GM23338 (cell line): ENCODE data around the gene TOR2A. TPM values are rescaled to one million over a fixed set of nuclear protein-coding genes. Genes with fewer than 3 reads are reported as not detected.

ENCODE experiments used
- ATAC-seq: fragments of 200-7000 bp; cut with Tn5 transposase; 3 replicates; pipeline ENCODE4 v1.9.1; 2020
- DNase-seq: peaks from one replicate; pipeline ENCODE4 v3.0.0-alpha.2; 2015; ENCODE audit warnings: low spot score
- H2AFZ ChIP-seq: fragments of 200-600 bp; sonication (generic); 2 replicates; pipeline ENCODE4 v1.8.0; 2016; ENCODE audit warnings: antibody characterized with exemption, mild to moderate bottlenecking, moderate library complexity
- H3F3A ChIP-seq: fragments of 200-600 bp; sonication (generic); replicated peaks from 2 replicates; pipeline ENCODE4 v1.8.0; 2017; ENCODE audit warnings: antibody characterized with exemption, mixed run types, low read depth
- H3K27ac ChIP-seq: fragments of 200-600 bp; sonication (generic); 2 replicates; pipeline ENCODE4 v1.6.1; 2016; ENCODE audit warnings: low read depth
- H3K27me3 ChIP-seq: fragments of 200-600 bp; sonication (generic); 2 replicates; pipeline ENCODE4 v1.8.0; 2016; ENCODE audit warnings: mild to moderate bottlenecking, mixed run types, moderate library complexity; ENCODE audit not compliant: insufficient read depth
- H3K36me3 ChIP-seq: fragments of 200-600 bp; sonication (generic); 2 replicates; pipeline ENCODE4 v1.8.0; 2016; ENCODE audit warnings: mild to moderate bottlenecking; ENCODE audit not compliant: insufficient read depth
- H3K4me1 ChIP-seq: fragments of 200-600 bp; sonication (generic); 2 replicates; pipeline ENCODE4 v1.8.0; 2016; ENCODE audit warnings: mild to moderate bottlenecking, moderate library complexity; ENCODE audit not compliant: insufficient read depth
- H3K4me2 ChIP-seq: fragments of 200-600 bp; sonication (generic); 2 replicates; pipeline ENCODE4 v1.7.1; 2017; ENCODE audit warnings: mixed run types
- H3K4me3 ChIP-seq: fragments of 200-600 bp; sonication (generic); 2 replicates; pipeline ENCODE4 v1.6.1; 2016; ENCODE audit warnings: mixed run types
- H3K79me2 ChIP-seq: fragments of 200-600 bp; sonication (generic); replicated peaks from 2 replicates; pipeline ENCODE4 v1.8.0; 2017; ENCODE audit warnings: mild to moderate bottlenecking; ENCODE audit not compliant: insufficient read depth
- H3K9me2 ChIP-seq: fragments of 200-600 bp; sonication (generic); 2 replicates; pipeline ENCODE4 v1.8.0; 2017; ENCODE audit not compliant: insufficient read depth
- H4K20me1 ChIP-seq: fragments of 200-600 bp; sonication (generic); replicated peaks from 2 replicates; pipeline ENCODE4 v1.8.0; 2017; ENCODE audit warnings: mild to moderate bottlenecking; ENCODE audit not compliant: insufficient read depth
- H3K27ac Mint-ChIP-seq: 2 replicates; pipeline ENCODE4 v1.8.0; 2020; ENCODE audit warnings: inconsistent platforms, mild to moderate bottlenecking, moderate library complexity, mixed read lengths
- H3K27me3 Mint-ChIP-seq: 3 replicates; pipeline ENCODE4 v1.8.0; 2022; ENCODE audit warnings: low read depth, mild to moderate bottlenecking, moderate library complexity, mixed read lengths, inconsistent platforms; ENCODE audit not compliant: insufficient read depth, poor library complexity
- H3K36me3 Mint-ChIP-seq: 3 replicates; pipeline ENCODE4 v1.8.0; 2021; ENCODE audit warnings: low read depth, mild to moderate bottlenecking, inconsistent platforms, moderate library complexity, mixed read lengths
- H3K4me1 Mint-ChIP-seq: 3 replicates; pipeline ENCODE4 v1.8.0; 2020; ENCODE audit warnings: mild to moderate bottlenecking, inconsistent platforms, mixed read lengths
- H3K4me3 Mint-ChIP-seq: 3 replicates; pipeline ENCODE4 v1.8.0; 2021; ENCODE audit warnings: moderate library complexity, mild to moderate bottlenecking, inconsistent platforms, mixed read lengths
- H3K9me3 Mint-ChIP-seq: 3 replicates; pipeline ENCODE4 v1.8.0; 2020; ENCODE audit warnings: moderate library complexity, mild to moderate bottlenecking, inconsistent platforms, mixed read lengths
- CREB1 ChIP-seq: fragments of 250-450 bp; sonication (Bioruptor Pico); IDR thresholded peaks from 2 replicates; pipeline ENCODE4 v1.5.0; 2020; ENCODE audit warnings: low read depth, mild to moderate bottlenecking, moderate library complexity
- EZH2 ChIP-seq: fragments of 200-600 bp; sonication (generic); IDR thresholded peaks from one replicate; pipeline ENCODE4 v1.8.0; 2017; ENCODE audit warnings: antibody characterized with exemption, mild to moderate bottlenecking, low read depth; ENCODE audit not compliant: unreplicated experiment
- EZH2phosphoT487 ChIP-seq: fragments of 200-600 bp; sonication (generic); IDR thresholded peaks from one replicate; pipeline ENCODE4 v1.8.1; 2018; ENCODE audit warnings: antibody characterized with exemption; ENCODE audit not compliant: unreplicated experiment
- JUNB ChIP-seq: IDR thresholded peaks from one replicate; pipeline ENCODE4 v1.6.1; 2016; ENCODE audit warnings: antibody characterized with exemption; ENCODE audit not compliant: unreplicated experiment
- NANOG ChIP-seq: IDR thresholded peaks from 2 replicates; pipeline ENCODE4 v1.6.1; 2016; ENCODE audit warnings: antibody characterized with exemption, borderline replicate concordance
- POLR2AphosphoS5 ChIP-seq: IDR thresholded peaks from 2 replicates; pipeline ENCODE4 v1.6.1; 2016; ENCODE audit warnings: antibody characterized with exemption, low read depth
- STAT1 ChIP-seq: IDR thresholded peaks from one replicate; pipeline ENCODE4 v1.6.1; 2016; ENCODE audit warnings: antibody characterized with exemption; ENCODE audit not compliant: unreplicated experiment
- ZNF114 ChIP-seq: fragments of 250-450 bp; sonication (Bioruptor Pico); IDR thresholded peaks from 2 replicates; pipeline ENCODE4 v1.5.0; 2020; ENCODE audit warnings: mild to moderate bottlenecking, moderate library complexity
- ZNF331 ChIP-seq: fragments of 250-450 bp; sonication (Bioruptor Pico); IDR thresholded peaks from 2 replicates; pipeline ENCODE4 v1.5.0; 2020; ENCODE audit warnings: low read depth, mild to moderate bottlenecking, moderate library complexity
- polyA plus RNA-seq: library from polyadenylated mRNA; unstranded; fragments of >200 nt; fragmentation: Nextera tagmentation; extraction: Ambion mirVana; gene quantifications from 2 replicates; pipeline ENCODE4 v1.2.1, GENCODE V29; 2016
- total RNA-seq: library from RNA; depleted of rRNA; stranded (reverse); fragments of >200 nt; shearing (Covaris generic); gene quantifications from 2 replicates; pipeline ENCODE4 v1.2.3, GENCODE V29; 2014
- TF ChIP-seq, protein P1 (sequence below): fragments of 250-450 bp; sonication (Bioruptor Pico); IDR thresholded peaks from 2 replicates; pipeline ENCODE4 v1.5.0; 2020; ENCODE audit warnings: mild to moderate bottlenecking, moderate library complexity
- TF ChIP-seq, protein P2 (sequence below): IDR thresholded peaks from 2 replicates; pipeline ENCODE4 v1.6.1; 2016; ENCODE audit warnings: antibody characterized with exemption
- TF ChIP-seq, protein P3 (sequence below), 2 experiments: fragments of 200-600 bp in 1 of 2; sonication (generic) in 1 of 2; conservative IDR thresholded peaks; 2 replicates each; pipeline versions ENCODE4 v1.5.1 to v1.6.1; 2016 to 2017; ENCODE audit warnings: antibody characterized with exemption in 2 of 2, low read depth in 2 of 2, mild to moderate bottlenecking in 2 of 2, moderate library complexity in 1 of 2
- TF ChIP-seq, protein P4 (sequence below): IDR thresholded peaks from one replicate; pipeline ENCODE4 v1.6.1; 2018; ENCODE audit warnings: antibody characterized with exemption; ENCODE audit not compliant: unreplicated experiment

The TOR2A gene
- total and polyA plus RNA-seq, 2 experiments from 2014 or later: 14.4 to 23.5 TPM

DNA sequence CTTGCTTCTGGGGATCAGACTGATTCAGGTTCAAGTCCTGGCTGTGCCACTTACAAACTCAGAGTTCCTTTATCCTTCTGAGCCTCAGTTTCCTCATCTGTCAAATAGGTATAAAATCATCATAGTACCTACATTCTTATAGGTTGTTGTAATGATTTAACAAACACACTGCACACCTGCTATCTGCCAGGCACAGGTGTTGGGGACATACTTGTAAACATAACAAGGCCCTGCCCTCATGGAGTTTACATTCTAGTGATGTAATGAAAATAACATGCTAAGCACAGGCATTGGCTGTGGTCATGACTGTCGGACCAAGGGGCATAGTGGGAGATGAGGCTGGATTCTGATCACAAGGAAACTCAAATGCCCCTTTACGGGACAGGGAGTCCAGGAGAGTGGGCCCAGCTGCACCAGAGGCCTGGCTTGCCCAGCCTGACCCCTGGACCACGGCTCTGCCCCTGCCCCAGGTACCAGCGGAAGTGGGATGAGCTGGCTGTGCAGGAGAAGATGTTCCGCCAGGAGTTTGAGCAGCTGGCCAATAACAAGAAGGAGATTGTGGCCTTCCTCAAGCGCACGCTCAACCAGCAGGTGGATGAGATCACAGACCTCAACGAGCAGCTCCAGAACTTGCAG, 26.0 kb downstream of the TOR2A start:
- Mint-ChIP-seq H3K4me1 (peaks cover 31% of the 10 kb centered on the region), H3K27ac (no peak overlapping the region), H3K36me3 (no peaks in the 10 kb centered on the region; the same call in 2 of the 3 replicates), H3K27me3 (peaks cover 11% of the 10 kb centered on the region), H3K4me3 (no peak overlapping the region), H3K9me3 (peaks cover 4% of the 10 kb centered on the region; the same call in 2 of the 3 replicates)
- Histone ChIP-seq H3K79me2 (no peaks in the 10 kb centered on the region), H3K4me3 (no peak overlapping the region), H3F3A (0 out of 2 replicates have a peak, but pooled peaks cover 9% of the 10 kb centered on the region), H2AFZ (no peak overlapping the region), H3K4me1 (peaks cover 15% of the 10 kb centered on the region), H3K27me3 (no peaks in the 10 kb centered on the region), H3K9me2 (no peaks in the 10 kb centered on the region), H3K27ac (no peak overlapping the region), H3K36me3 (no peaks in the 10 kb centered on the region), H3K4me2 (no peak overlapping the region), H4K20me1 (no peaks in the 10 kb centered on the region)
- DNase-seq: no peak
- no peak for ATAC-seq
- TF ChIP-seq, protein P1, sequence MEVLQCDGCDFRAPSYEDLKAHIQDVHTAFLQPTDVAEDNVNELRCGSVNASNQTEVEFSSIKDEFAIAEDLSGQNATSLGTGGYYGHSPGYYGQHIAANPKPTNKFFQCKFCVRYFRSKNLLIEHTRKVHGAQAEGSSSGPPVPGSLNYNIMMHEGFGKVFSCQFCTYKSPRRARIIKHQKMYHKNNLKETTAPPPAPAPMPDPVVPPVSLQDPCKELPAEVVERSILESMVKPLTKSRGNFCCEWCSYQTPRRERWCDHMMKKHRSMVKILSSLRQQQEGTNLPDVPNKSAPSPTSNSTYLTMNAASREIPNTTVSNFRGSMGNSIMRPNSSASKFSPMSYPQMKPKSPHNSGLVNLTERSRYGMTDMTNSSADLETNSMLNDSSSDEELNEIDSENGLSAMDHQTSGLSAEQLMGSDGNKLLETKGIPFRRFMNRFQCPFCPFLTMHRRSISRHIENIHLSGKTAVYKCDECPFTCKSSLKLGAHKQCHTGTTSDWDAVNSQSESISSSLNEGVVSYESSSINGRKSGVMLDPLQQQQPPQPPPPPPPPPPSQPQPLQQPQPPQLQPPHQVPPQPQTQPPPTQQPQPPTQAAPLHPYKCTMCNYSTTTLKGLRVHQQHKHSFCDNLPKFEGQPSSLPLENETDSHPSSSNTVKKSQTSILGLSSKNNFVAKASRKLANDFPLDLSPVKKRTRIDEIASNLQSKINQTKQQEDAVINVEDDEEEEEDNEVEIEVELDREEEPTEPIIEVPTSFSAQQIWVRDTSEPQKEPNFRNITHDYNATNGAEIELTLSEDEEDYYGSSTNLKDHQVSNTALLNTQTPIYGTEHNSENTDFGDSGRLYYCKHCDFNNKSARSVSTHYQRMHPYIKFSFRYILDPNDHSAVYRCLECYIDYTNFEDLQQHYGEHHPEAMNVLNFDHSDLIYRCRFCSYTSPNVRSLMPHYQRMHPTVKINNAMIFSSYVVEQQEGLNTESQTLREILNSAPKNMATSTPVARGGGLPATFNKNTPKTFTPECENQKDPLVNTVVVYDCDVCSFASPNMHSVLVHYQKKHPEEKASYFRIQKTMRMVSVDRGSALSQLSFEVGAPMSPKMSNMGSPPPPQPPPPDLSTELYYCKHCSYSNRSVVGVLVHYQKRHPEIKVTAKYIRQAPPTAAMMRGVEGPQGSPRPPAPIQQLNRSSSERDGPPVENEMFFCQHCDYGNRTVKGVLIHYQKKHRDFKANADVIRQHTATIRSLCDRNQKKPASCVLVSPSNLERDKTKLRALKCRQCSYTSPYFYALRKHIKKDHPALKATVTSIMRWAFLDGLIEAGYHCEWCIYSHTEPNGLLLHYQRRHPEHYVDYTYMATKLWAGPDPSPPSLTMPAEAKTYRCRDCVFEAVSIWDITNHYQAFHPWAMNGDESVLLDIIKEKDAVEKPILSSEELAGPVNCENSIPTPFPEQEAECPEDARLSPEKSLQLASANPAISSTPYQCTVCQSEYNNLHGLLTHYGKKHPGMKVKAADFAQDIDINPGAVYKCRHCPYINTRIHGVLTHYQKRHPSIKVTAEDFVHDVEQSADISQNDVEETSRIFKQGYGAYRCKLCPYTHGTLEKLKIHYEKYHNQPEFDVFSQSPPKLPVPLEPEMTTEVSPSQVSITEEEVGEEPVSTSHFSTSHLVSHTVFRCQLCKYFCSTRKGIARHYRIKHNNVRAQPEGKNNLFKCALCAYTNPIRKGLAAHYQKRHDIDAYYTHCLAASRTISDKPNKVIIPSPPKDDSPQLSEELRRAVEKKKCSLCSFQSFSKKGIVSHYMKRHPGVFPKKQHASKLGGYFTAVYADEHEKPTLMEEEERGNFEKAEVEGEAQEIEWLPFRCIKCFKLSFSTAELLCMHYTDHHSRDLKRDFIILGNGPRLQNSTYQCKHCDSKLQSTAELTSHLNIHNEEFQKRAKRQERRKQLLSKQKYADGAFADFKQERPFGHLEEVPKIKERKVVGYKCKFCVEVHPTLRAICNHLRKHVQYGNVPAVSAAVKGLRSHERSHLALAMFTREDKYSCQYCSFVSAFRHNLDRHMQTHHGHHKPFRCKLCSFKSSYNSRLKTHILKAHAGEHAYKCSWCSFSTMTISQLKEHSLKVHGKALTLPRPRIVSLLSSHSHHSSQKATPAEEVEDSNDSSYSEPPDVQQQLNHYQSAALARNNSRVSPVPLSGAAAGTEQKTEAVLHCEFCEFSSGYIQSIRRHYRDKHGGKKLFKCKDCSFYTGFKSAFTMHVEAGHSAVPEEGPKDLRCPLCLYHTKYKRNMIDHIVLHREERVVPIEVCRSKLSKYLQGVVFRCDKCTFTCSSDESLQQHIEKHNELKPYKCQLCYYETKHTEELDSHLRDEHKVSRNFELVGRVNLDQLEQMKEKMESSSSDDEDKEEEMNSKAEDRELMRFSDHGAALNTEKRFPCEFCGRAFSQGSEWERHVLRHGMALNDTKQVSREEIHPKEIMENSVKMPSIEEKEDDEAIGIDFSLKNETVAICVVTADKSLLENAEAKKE (CRISPR knock-in tag): no peak
- TF ChIP-seq NANOG: no peak
- TF ChIP-seq ZNF114 (CRISPR knock-in tag): no peak
- TF ChIP-seq ZNF331 (CRISPR knock-in tag): no peak
- no peak for TF ChIP-seq POLR2AphosphoS5
- TF ChIP-seq STAT1: no peak
- TF ChIP-seq EZH2phosphoT487: no peak
- TF ChIP-seq JUNB: no peak
- TF ChIP-seq, protein P2, sequence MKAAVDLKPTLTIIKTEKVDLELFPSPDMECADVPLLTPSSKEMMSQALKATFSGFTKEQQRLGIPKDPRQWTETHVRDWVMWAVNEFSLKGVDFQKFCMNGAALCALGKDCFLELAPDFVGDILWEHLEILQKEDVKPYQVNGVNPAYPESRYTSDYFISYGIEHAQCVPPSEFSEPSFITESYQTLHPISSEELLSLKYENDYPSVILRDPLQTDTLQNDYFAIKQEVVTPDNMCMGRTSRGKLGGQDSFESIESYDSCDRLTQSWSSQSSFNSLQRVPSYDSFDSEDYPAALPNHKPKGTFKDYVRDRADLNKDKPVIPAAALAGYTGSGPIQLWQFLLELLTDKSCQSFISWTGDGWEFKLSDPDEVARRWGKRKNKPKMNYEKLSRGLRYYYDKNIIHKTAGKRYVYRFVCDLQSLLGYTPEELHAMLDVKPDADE: no peak
- no peak for TF ChIP-seq EZH2
- TF ChIP-seq CREB1: no peak
- TF ChIP-seq, protein P3, sequence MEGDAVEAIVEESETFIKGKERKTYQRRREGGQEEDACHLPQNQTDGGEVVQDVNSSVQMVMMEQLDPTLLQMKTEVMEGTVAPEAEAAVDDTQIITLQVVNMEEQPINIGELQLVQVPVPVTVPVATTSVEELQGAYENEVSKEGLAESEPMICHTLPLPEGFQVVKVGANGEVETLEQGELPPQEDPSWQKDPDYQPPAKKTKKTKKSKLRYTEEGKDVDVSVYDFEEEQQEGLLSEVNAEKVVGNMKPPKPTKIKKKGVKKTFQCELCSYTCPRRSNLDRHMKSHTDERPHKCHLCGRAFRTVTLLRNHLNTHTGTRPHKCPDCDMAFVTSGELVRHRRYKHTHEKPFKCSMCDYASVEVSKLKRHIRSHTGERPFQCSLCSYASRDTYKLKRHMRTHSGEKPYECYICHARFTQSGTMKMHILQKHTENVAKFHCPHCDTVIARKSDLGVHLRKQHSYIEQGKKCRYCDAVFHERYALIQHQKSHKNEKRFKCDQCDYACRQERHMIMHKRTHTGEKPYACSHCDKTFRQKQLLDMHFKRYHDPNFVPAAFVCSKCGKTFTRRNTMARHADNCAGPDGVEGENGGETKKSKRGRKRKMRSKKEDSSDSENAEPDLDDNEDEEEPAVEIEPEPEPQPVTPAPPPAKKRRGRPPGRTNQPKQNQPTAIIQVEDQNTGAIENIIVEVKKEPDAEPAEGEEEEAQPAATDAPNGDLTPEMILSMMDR (conservative IDR thresholded peaks at IDR 0.05; ENCODE audit: low read depth in 2 of 2): no peak
- TF ChIP-seq, protein P4, sequence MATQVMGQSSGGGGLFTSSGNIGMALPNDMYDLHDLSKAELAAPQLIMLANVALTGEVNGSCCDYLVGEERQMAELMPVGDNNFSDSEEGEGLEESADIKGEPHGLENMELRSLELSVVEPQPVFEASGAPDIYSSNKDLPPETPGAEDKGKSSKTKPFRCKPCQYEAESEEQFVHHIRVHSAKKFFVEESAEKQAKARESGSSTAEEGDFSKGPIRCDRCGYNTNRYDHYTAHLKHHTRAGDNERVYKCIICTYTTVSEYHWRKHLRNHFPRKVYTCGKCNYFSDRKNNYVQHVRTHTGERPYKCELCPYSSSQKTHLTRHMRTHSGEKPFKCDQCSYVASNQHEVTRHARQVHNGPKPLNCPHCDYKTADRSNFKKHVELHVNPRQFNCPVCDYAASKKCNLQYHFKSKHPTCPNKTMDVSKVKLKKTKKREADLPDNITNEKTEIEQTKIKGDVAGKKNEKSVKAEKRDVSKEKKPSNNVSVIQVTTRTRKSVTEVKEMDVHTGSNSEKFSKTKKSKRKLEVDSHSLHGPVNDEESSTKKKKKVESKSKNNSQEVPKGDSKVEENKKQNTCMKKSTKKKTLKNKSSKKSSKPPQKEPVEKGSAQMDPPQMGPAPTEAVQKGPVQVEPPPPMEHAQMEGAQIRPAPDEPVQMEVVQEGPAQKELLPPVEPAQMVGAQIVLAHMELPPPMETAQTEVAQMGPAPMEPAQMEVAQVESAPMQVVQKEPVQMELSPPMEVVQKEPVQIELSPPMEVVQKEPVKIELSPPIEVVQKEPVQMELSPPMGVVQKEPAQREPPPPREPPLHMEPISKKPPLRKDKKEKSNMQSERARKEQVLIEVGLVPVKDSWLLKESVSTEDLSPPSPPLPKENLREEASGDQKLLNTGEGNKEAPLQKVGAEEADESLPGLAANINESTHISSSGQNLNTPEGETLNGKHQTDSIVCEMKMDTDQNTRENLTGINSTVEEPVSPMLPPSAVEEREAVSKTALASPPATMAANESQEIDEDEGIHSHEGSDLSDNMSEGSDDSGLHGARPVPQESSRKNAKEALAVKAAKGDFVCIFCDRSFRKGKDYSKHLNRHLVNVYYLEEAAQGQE: no peak
